Memory B cell (primary cell): ENCODE measurements around the gene LRFN4.

Experiments
- ATAC-seq: fragments of 150-1000 bp; cut with Tn5 transposase; 2 replicates; pipeline ENCODE4 v1.10.0; 2021; ENCODE audit warnings: low read depth, mild to moderate bottlenecking, moderate library complexity
- DNase-seq, 2 donors: peaks; one replicate each; pipeline ENCODE4 v3.0.0; 2022; ENCODE audit warnings: low spot score in 2 of 2
- H3K27ac Mint-ChIP-seq: one replicate; pipeline ENCODE4 v1.8.0; 2022; ENCODE audit warnings: mild to moderate bottlenecking, moderate library complexity, mixed read lengths
- H3K27me3 Mint-ChIP-seq: one replicate; pipeline ENCODE4 v1.8.0; 2022; ENCODE audit warnings: mixed read lengths
- H3K36me3 Mint-ChIP-seq: one replicate; pipeline ENCODE4 v1.8.0; 2022; ENCODE audit warnings: mild to moderate bottlenecking, mixed read lengths
- H3K4me1 Mint-ChIP-seq: one replicate; pipeline ENCODE4 v1.8.0; 2022; ENCODE audit warnings: mixed read lengths
- H3K4me3 Mint-ChIP-seq: one replicate; pipeline ENCODE4 v1.8.0; 2022; ENCODE audit warnings: mild to moderate bottlenecking, moderate library complexity, mixed read lengths
- H3K9me3 Mint-ChIP-seq: one replicate; pipeline ENCODE4 v1.8.0; 2022; ENCODE audit warnings: mixed read lengths

Gene LRFN4

GRCh38 chr11:66840317-66841091 lies 16.4 kb upstream of the LRFN4 start:
- H3K27ac Mint-ChIP-seq = peak overlapping the region; percentile 33
- H3K27me3 Mint-ChIP-seq = no peaks in the 10 kb centered on the region
- DNase-seq (no peak), ATAC-seq (no peak)
- no peak overlapping the region for H3K4me3 Mint-ChIP-seq
- H3K9me3 Mint-ChIP-seq = no peaks in the 10 kb centered on the region
- H3K4me1 Mint-ChIP-seq = peaks cover 35% of the 10 kb centered on the region
- H3K36me3 Mint-ChIP-seq = peaks cover 4% of the 10 kb centered on the region

- DNase-seq (no peak), ATAC-seq (no peak)
- Mint-ChIP-seq H3K9me3 (no peaks in the 10 kb centered on the region), H3K4me3 (peak overlapping the region; percentile 90), H3K36me3 (peaks cover 4% of the 10 kb centered on the region), H3K4me1 (peaks cover 30% of the 10 kb centered on the region), H3K27ac (peak overlapping the region; percentile 95), H3K27me3 (no peaks in the 10 kb centered on the region)
Measured at GRCh38 chr11:66841861-66842260, 15.0 kb upstream of the LRFN4 start.

DNA sequence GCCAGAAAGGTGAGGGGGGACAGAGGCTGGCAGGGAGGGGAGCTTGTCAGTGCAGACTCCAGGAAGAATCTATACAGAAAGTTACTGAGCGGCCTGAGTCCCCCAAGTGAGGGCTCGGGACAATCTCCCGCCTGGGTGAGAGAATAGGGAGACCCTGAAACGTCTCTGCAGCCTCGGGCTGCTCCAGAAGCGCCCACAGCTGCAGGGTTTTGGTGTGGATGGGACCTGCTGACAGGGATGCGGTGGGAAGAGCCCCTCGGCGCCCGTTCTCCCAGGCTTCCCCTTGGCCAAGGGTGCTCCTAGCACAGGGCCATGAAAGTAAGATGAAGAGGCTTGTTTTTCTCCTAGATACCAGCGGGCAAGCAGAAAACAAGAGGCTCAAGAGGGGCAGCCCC lies 14.4 kb upstream of the LRFN4 start:
- H3K27me3 Mint-ChIP-seq = no peaks in the 10 kb centered on the region
- ATAC-seq (no peak), DNase-seq (no peak)
- H3K4me1 Mint-ChIP-seq = peaks cover 30% of the 10 kb centered on the region
- H3K4me3 Mint-ChIP-seq = peak overlapping the region; percentile 90
- H3K27ac Mint-ChIP-seq = peak overlapping the region; percentile 95
- peaks cover 4% of the 10 kb centered on the region for H3K36me3 Mint-ChIP-seq
- H3K9me3 Mint-ChIP-seq = no peaks in the 10 kb centered on the region

DNA sequence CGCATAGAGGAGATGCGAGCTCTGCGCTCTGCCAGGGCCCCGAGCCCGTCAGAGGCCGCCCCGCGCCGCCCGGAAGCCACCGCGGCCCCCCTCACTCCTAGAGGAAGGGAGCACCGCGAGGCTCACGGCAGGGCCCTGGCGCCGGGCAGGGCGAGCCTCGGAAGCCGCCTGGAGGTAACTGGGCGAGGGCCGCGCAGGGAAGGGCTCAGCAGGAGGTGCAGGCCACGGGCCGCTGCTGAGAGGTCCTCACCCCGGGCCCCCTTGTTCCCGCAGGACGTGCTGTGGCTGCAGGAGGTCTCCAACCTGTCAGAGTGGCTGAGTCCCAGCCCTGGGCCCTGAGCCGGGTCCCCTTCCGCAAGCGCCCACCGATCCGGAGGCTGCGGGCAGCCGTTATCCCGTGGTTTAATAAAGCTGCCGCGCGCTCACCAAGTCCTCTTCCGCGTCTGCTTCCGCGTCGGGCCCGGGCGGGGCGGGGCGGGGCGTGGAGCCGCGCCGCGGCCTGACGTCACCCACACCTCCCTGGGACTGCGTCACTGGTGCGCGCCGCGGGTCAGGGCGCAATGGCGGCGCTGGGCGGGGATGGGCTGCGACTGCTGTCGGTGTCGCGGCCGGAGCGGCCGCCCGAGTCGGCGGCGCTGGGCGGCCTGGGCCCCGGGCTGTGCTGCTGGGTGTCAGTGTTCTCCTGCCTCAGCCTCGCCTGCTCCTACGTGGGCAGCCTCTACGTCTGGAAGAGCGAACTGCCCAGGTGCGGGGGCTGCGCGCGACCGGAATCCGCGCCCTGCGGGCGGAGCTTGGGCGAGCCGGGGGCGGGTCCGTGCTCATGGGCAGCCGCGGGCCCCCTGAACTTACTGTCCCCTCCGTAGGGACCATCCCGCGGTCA lies 13.7 kb upstream of the LRFN4 start, which contains the start of gene RCE1:
Gene RCE1 (plus strand): TSS at position 546 of the 880 bp plus-strand sequence. CDS start 15 bp downstream, at position 561.
- H3K36me3 Mint-ChIP-seq = peaks cover 2% of the 10 kb centered on the region
- H3K4me1 Mint-ChIP-seq = peaks cover 28% of the 10 kb centered on the region

DNA sequence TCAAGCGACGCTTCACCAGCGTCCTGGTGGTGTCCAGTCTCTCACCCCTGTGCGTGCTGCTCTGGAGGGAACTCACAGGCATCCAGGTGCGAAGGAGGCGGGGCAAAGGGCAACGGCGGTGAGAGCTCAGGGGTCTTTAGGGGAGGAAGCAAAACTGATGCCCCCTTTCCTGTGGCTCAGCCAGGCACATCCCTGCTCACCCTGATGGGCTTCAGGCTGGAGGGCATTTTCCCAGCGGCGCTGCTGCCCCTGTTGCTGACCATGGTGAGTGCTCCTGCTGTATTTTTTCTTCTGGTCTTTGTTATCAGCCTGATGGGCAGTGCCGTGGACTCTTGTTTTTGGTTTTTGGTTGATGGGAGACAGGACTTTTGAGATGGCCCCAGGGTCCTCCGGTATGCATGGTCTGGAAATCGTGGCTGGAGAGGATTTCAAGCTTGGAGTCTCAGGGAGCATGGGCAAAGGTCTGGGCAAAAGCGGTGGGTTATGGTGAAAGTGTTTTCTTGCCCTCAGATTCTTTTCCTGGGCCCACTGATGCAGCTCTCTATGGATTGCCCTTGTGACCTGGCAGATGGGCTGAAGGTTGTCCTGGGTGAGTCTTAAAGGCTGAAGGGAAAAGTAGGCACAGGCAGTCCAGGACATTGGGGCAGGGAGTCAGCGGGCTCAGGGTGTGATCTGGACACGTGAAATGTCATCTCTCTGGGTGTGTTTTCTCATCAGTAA lies 12.9 kb upstream of the LRFN4 start:
- H3K9me3 Mint-ChIP-seq = no peaks in the 10 kb centered on the region
- DNase-seq (no peak), ATAC-seq (no peak)
- peaks cover 28% of the 10 kb centered on the region for H3K4me1 Mint-ChIP-seq
- H3K4me3 Mint-ChIP-seq = peak overlapping the region; percentile 90
- peaks cover 2% of the 10 kb centered on the region for H3K36me3 Mint-ChIP-seq
- H3K27ac Mint-ChIP-seq = peak overlapping the region; percentile 95
- H3K27me3 Mint-ChIP-seq = no peaks in the 10 kb centered on the region

More for the DNA sequence above, 13.7 kb upstream of the LRFN4 start, which contains the start of gene RCE1:
- DNase-seq (peak; percentile 88 to 92), ATAC-seq (peak; percentile 92)
- Mint-ChIP-seq H3K27me3 (no peaks in the 10 kb centered on the region), H3K9me3 (no peaks in the 10 kb centered on the region), H3K4me3 (peak within 1 kb of the TSS; percentile 90), H3K27ac (peak within 1 kb of the TSS; percentile 95)

DNA sequence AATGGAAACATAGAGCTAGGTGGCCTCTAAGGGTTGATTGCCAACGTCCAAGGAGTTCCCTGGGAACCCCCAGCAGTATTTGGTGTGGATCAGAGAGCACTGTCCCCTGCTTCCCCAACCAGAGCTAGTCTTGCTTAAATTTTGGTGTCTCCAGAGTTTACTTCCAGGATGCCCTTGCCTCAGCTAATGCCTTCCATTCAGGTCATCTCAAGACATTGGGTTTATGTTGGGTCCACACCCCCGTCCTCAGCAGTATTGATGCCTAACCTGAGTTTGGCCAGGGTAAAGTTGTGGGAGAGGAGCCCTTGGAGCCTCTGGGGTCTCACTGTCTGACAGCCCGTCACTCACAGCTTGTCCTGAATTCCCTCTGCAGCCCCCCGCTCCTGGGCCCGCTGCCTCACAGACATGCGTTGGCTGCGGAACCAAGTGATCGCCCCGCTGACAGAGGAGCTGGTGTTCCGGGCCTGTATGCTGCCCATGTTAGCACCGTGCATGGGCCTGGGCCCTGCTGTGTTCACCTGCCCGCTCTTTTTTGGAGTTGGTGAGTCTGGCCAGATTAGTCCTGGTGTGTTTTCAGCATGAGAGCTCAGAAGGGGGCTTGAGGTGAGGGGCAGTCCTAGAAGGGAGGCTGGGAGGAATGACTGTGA lies 12.2 kb upstream of the LRFN4 start:
- H3K27me3 Mint-ChIP-seq = no peaks in the 10 kb centered on the region
- peaks cover 2% of the 10 kb centered on the region for H3K36me3 Mint-ChIP-seq
- H3K9me3 Mint-ChIP-seq = no peaks in the 10 kb centered on the region
- H3K27ac Mint-ChIP-seq = peak overlapping the region; percentile 95
- ATAC-seq (no peak), DNase-seq (no peak)
- peaks cover 28% of the 10 kb centered on the region for H3K4me1 Mint-ChIP-seq
- H3K4me3 Mint-ChIP-seq = peak overlapping the region; percentile 90

GRCh38 chr11:66845143-66845875 lies 11.6 kb upstream of the LRFN4 start:
- Mint-ChIP-seq H3K27ac (peak overlapping the region; percentile 21), H3K4me3 (peak overlapping the region; percentile 90), H3K4me1 (peaks cover 25% of the 10 kb centered on the region), H3K9me3 (no peaks in the 10 kb centered on the region), H3K36me3 (peaks cover 2% of the 10 kb centered on the region), H3K27me3 (no peaks in the 10 kb centered on the region)
- DNase-seq (no peak), ATAC-seq (no peak)

- Mint-ChIP-seq H3K27ac (peak overlapping the region; percentile 21), H3K27me3 (no peaks in the 10 kb centered on the region), H3K9me3 (no peaks in the 10 kb centered on the region), H3K4me3 (no peak overlapping the region), H3K36me3 (no peaks in the 10 kb centered on the region), H3K4me1 (peaks cover 22% of the 10 kb centered on the region)
- no peak for ATAC-seq
- DNase-seq = no peak
Measured at GRCh38 chr11:66845876-66846212, 11.0 kb upstream of the LRFN4 start.

GRCh38 chr11:66846671-66847091 lies 10.2 kb upstream of the LRFN4 start:
- no peak for DNase-seq
- Mint-ChIP-seq H3K4me1 (peaks cover 19% of the 10 kb centered on the region), H3K9me3 (no peaks in the 10 kb centered on the region), H3K27ac (no peak overlapping the region), H3K27me3 (no peaks in the 10 kb centered on the region), H3K36me3 (no peaks in the 10 kb centered on the region), H3K4me3 (no peak overlapping the region)
- no peak for ATAC-seq

GRCh38 chr11:66847461-66848232 lies 9.2 kb upstream of the LRFN4 start:
- H3K9me3 Mint-ChIP-seq = no peaks in the 10 kb centered on the region
- H3K4me3 Mint-ChIP-seq = no peak overlapping the region
- DNase-seq (no peak), ATAC-seq (no peak)
- H3K36me3 Mint-ChIP-seq = no peaks in the 10 kb centered on the region
- H3K4me1 Mint-ChIP-seq = peaks cover 18% of the 10 kb centered on the region
- no peak overlapping the region for H3K27ac Mint-ChIP-seq
- no peaks in the 10 kb centered on the region for H3K27me3 Mint-ChIP-seq

DNA sequence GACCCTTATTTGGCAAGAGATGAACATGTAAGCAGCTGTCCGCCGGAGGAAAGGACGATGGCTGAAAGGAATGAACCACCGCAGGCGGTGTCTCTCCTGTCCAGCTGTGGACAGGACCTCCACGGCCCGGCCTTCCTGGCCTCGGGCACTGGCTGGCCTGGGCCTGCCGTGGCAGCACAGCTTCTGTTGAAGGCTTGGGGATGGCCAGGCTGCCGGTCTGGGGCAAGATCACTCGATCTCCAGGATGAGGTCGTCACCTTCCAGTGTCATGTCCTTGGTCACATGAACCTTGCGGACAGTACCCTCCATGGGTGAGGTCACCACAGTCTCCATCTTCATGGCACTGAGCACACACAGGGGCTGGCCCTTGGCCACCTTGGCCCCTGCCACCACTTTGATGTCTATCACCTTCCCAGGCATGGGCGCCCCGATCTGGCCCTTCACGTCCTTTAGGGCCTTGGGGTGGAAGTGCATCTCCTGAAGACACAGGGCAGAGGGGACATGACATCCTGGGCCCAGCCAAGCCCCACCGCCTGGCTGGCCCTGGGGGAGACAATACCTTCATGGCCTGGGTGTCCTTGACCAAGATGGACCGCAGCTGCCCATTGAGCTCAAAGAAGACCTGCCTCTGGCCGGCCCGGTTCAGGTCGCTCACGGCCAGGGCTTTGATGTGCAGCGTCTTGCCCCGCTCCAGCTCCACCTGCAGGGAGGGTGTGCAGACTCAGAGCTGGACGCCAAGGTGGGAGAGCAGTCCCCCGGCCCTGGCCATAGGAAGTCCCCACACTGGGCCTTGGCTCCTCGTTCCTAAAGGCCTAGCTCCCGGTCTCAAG lies 8.0 kb upstream of the LRFN4 start:
- no peaks in the 10 kb centered on the region for H3K9me3 Mint-ChIP-seq

More for the DNA sequence above, 8.0 kb upstream of the LRFN4 start:
- H3K36me3 Mint-ChIP-seq = no peaks in the 10 kb centered on the region
- no peak for DNase-seq
- no peak for ATAC-seq
- H3K27ac Mint-ChIP-seq = no peak overlapping the region
- H3K4me3 Mint-ChIP-seq = no peak overlapping the region
- no peaks in the 10 kb centered on the region for H3K27me3 Mint-ChIP-seq
- peaks cover 17% of the 10 kb centered on the region for H3K4me1 Mint-ChIP-seq
